IPS DF 6.9 (cell line): ENCODE data around the gene PDE10A.
"Not testable (repeated sequence)": the region's sequence is repeated elsewhere in the genome, so short reads cannot be mapped to it uniquely, and the experiment has no call there.

ENCODE experiments used
- DNase-seq: peaks from one replicate; pipeline ENCODE4 v3.0.0-alpha.2; 2013; ENCODE audit warnings: low read depth, low spot score
- H3K27ac ChIP-seq: one replicate; pipeline ENCODE4 v1.5.1; 2013; ENCODE audit warnings: low read length, control low read depth
- H3K27me3 ChIP-seq: 2 replicates; pipeline ENCODE4 v1.6.1; 2013; ENCODE audit warnings: mild to moderate bottlenecking, low read length; ENCODE audit not compliant: control insufficient read depth, insufficient read depth
- H3K36me3 ChIP-seq: 2 replicates; pipeline ENCODE4 v1.6.1; 2013; ENCODE audit warnings: low read length; ENCODE audit not compliant: control insufficient read depth, insufficient read depth
- H3K4me1 ChIP-seq: 2 replicates; pipeline ENCODE4 v1.6.1; 2013; ENCODE audit warnings: low read length; ENCODE audit not compliant: control insufficient read depth, insufficient read depth
- H3K4me3 ChIP-seq: 2 replicates; pipeline ENCODE4 v1.5.1; 2013; ENCODE audit warnings: mild to moderate bottlenecking, low read length
- H3K9me3 ChIP-seq: 2 replicates; pipeline ENCODE4 v1.6.1; 2013; ENCODE audit warnings: low read length, inconsistent platforms; ENCODE audit not compliant: control insufficient read depth, insufficient read depth
- WGBS: extraction: QIAGEN DNeasy Blood & Tissue Kit; methylation state at CpG from one replicate; pipeline ENCODE4 v1.1.7; 2013; ENCODE audit warnings: mixed read lengths, missing lambda C conversion rate; ENCODE audit not compliant: insufficient read length, insufficient coverage; 5-methylcytosine and 5-hydroxymethylcytosine counted together

PDE10A gene

GRCh38 chr6:165606740-165607008 lies 56.4 kb downstream of the PDE10A start:
- no CpG with 5 or more reads among the region's 3 CpGs for WGBS
- no peaks in the 10 kb centered on the region for H3K9me3 ChIP-seq
- DNase-seq: no peak
- H3K36me3 ChIP-seq: no peaks in the 10 kb centered on the region
- no peak overlapping the region for H3K4me3 ChIP-seq
- H3K4me1 ChIP-seq: 0 out of 2 replicates have a peak, but pooled peaks cover 1% of the 10 kb centered on the region
- no peak overlapping the region for H3K27ac ChIP-seq
- no peaks in the 10 kb centered on the region for H3K27me3 ChIP-seq

DNA sequence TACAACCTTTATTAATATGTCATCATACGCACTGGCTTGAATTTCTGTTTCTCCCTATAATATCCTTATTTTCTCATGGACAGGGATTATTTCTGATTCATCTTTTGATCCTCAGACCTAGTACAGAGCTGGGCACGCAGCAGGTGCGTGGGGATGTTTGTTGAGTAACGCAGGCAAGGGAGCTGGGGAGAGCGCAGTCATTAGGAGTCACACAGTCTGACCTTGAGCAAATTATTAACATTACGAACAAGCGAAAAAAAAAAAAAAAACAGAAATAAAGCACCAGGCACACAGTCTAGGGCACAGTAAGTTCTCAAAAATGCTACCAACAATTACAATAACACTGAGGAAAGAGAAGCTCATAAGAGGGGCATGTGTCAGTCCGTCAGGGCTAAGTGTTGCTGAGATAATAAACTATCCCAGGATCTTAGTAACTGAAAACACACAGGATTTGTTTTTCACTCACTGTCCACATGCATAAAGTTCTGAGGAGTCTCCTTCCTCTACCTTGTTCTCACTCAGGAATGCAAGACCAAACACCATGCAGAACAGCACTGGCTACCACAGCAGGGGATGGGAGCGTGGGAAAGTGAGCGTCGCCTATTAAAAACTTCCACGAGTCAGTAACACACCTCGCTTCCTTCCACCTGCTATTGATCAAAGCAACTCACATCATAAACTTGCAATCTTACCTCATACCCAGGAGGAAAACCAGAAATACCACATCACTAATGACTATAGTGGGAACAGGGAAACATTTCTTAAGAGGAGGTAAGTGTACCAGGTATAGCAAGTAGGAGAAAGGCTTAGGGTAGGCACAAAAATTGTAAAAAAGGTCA lies 56.9 kb downstream of the PDE10A start:
- Histone ChIP-seq H3K4me3 (no peak overlapping the region), H3K36me3 (no peaks in the 10 kb centered on the region), H3K27ac (no peak overlapping the region), H3K27me3 (no peaks in the 10 kb centered on the region), H3K4me1 (no peaks in the 10 kb centered on the region), H3K9me3 (no peaks in the 10 kb centered on the region)
- no peak for DNase-seq
- WGBS: no CpG with 5 or more reads among the region's 13 CpGs

GRCh38 chr6:165605182-165605875 lies 57.7 kb downstream of the PDE10A start:
- Histone ChIP-seq H3K4me3 (no peak overlapping the region), H3K9me3 (no peaks in the 10 kb centered on the region), H3K27me3 (no peaks in the 10 kb centered on the region), H3K27ac (no peak overlapping the region), H3K4me1 (no peaks in the 10 kb centered on the region), H3K36me3 (no peaks in the 10 kb centered on the region)
- no peak for DNase-seq
- no CpG with 5 or more reads among the region's 10 CpGs for WGBS

- Histone ChIP-seq H3K27ac (no peak overlapping the region), H3K4me1 (peaks cover 3% of the 10 kb centered on the region), H3K27me3 (no peaks in the 10 kb centered on the region), H3K36me3 (no peaks in the 10 kb centered on the region), H3K4me3 (no peak overlapping the region), H3K9me3 (no peaks in the 10 kb centered on the region)
- no CpG with 5 or more reads among the region's 6 CpGs for WGBS
- DNase-seq: no peak
Observed at GRCh38 chr6:165602291-165602690, 60.8 kb downstream of the PDE10A start.

DNA sequence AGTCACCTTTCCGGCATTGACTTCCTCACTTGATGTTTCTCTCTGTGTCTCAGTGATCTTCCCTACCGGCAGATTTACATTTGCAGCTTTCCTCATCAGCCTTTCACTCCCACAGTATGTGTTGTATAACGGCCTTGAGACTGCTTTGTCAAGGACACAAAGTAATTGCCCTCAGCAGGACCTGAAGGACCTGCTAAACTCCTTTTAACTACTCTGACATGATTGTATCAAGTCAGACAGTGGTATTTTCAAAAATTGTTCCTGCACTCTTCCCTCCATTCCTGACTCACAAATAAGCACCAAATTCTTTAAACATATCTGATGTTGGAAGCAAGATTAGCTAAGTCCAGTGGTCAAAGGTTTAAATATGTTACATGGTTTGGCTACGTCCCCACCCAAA lies 62.4 kb downstream of the PDE10A start:
- Histone ChIP-seq H3K27ac (no peak overlapping the region), H3K4me3 (no peak overlapping the region), H3K27me3 (no peaks in the 10 kb centered on the region), H3K36me3 (no peaks in the 10 kb centered on the region), H3K4me1 (peaks cover 3% of the 10 kb centered on the region), H3K9me3 (no peaks in the 10 kb centered on the region)
- no peak for DNase-seq
- WGBS: no CpG with 5 or more reads among the region's 4 CpGs

- Histone ChIP-seq H3K4me1 (peaks cover 3% of the 10 kb centered on the region), H3K9me3 (no peaks in the 10 kb centered on the region)
Observed at GRCh38 chr6:165599596-165600487, 63.2 kb downstream of the PDE10A start.

DNA sequence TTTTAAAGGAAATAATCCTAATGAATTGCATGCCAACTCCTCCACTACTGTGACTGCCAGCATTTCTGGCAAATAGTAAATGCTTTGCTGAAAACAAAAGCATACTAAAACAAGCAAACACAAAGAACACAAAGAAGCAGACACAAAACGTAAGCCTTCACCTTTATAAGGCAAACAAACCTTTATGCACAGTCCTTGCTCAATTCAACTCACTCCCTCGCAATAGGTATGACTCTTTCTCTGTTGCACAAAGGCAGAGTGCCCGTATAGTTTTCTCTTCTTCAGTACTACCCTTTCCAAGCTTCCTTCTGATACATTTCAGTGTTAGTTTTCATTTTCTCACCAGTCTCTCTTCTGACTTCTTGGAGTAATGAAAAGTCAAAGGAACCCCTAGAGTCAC lies 63.9 kb downstream of the PDE10A start:
- H3K27me3 ChIP-seq: no peaks in the 10 kb centered on the region
- no CpG with 5 or more reads among the region's 3 CpGs for WGBS

More at GRCh38 chr6:165599596-165600487, 63.2 kb downstream of the PDE10A start:
- Histone ChIP-seq H3K27me3 (no peaks in the 10 kb centered on the region), H3K27ac (no peak overlapping the region), H3K4me3 (no peak overlapping the region), H3K36me3 (no peaks in the 10 kb centered on the region)
- no peak for DNase-seq
- WGBS: no CpG with 5 or more reads among the region's 21 CpGs

DNA sequence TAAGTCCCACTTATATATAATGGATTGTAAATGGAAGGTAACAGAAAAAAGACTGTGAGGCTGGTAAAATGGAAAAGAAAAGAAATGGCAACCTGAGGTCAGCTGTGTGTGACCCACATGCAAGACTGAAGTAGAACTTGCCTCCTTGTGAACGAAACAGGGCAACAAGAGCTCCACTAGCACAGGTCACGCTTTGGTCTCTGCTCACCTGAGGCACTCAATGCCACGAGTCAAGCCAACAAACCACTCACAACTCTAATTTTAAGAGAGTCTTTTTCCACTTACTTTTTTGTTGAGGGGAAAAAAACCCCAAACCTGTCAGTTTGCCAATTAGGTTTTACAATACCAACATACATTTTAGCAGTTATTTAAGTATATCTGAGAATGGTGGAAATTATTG lies 65.2 kb downstream of the PDE10A start:
- DNase-seq: no peak
- no peaks in the 10 kb centered on the region for H3K9me3 ChIP-seq
- H3K4me1 ChIP-seq: peaks cover 3% of the 10 kb centered on the region
- no peaks in the 10 kb centered on the region for H3K27me3 ChIP-seq
- H3K4me3 ChIP-seq: no peak overlapping the region
- no peak overlapping the region for H3K27ac ChIP-seq
- H3K36me3 ChIP-seq: no peaks in the 10 kb centered on the region
- WGBS: no CpG with 5 or more reads among the region's 3 CpGs

More for the DNA sequence above, 63.9 kb downstream of the PDE10A start:
- Histone ChIP-seq H3K9me3 (no peaks in the 10 kb centered on the region), H3K4me1 (peaks cover 3% of the 10 kb centered on the region), H3K27ac (no peak overlapping the region), H3K4me3 (no peak overlapping the region), H3K36me3 (no peaks in the 10 kb centered on the region)
- DNase-seq: no peak

- WGBS: no CpG with 5 or more reads among the region's 7 CpGs
- no peaks in the 10 kb centered on the region for H3K9me3 ChIP-seq
- H3K27ac ChIP-seq: no peak overlapping the region
- DNase-seq: no peak
- H3K4me3 ChIP-seq: no peak overlapping the region
- no peaks in the 10 kb centered on the region for H3K27me3 ChIP-seq
- peaks cover 2% of the 10 kb centered on the region for H3K4me1 ChIP-seq
- no peaks in the 10 kb centered on the region for H3K36me3 ChIP-seq
Observed at GRCh38 chr6:165594584-165595333, 68.3 kb downstream of the PDE10A start.

- DNase-seq, H3K9me3 ChIP-seq, H3K4me1 ChIP-seq, H3K36me3 ChIP-seq, H3K27me3 ChIP-seq, H3K4me3 ChIP-seq, H3K27ac ChIP-seq: not testable (repeated sequence)
- no CpG with 5 or more reads among the region's 4 CpGs for WGBS
Observed at GRCh38 chr6:165592947-165593346, 70.1 kb downstream of the PDE10A start.
